NCI-H1092 treated with DMSO at 0.1 percent for 48 hours (cell line): ENCODE results near the gene LCE3C.
"Not testable (repeated sequence)": the region's sequence is repeated elsewhere in the genome, so short reads cannot be mapped to it uniquely, and the experiment has no call there.

Source experiments
- DNase-seq: peaks from one replicate; lab custom pipeline; 2025; lab: John Stamatoyannopoulos, UW

The LCE3C gene

GRCh38 chr1:152599934-152600333, at the start of gene LCE3C:
TSS of gene LCE3C (plus strand) at chr1:152600234. CDS start at chr1:152600732, 498 bp downstream.
- DNase-seq, result no peak

- DNase-seq, result no peak
Observed at GRCh38 chr1:152565115-152565514, 34.9 kb upstream of the LCE3C start.

DNA sequence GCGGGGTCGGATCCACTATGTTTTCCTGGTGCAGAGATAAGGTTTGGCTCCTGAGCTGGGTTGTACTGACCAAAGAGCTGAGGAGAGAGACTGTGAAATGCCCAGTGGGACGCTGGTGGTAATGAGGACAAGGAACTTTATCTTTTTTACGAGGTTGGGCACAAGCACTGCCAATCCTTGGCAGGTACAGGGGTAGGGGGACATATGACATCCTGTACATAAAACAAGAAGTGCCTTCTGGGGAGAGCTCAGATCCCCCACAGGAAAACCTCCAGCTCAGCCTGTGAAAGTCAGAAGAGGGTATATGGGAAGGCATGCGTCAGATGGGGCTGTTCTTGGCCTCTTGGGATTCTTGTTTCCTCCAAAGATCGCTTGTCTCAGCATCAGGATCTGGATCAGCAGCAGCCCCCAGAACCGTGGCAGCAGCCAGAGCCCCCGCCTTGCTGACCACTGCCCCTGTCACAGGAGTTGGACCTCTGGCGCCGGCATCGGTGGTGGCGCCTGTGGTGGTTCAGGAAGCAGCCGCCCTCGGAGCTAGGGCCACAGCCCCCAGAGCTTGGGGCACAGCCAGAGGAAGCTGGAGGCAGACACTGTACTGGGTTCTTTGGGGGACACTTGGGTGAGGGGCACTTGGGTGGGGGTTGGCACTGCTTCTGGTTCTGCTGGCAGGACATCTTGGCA, 34.4 kb upstream of the LCE3C start:
- no peak for DNase-seq

DNA sequence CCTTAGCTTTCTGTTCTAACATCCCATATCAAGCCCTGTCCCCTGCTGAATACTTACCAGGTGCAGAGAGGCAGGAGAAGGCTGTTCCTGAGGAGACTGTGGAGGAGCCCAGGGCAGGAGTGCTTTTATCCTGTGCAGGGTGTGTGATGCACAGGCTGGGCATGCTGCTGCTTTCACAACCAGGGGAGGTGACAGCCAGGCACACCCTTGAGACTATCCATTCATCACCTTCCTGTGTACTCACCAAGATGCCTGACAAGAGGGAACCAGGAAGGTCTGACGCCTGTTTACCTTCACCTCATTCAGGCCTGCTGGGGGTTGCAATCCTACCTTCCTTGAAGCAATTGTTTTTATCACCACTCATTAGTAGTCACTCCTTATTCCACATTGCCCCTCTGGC, 33.4 kb upstream of the LCE3C start, which contains the start of gene LCE3E:
LCE3E (minus strand) TSS at position 100 of the 400 bp plus-strand sequence. CDS start 572 bp downstream, outside the sequence.
- DNase-seq, result no peak

DNA sequence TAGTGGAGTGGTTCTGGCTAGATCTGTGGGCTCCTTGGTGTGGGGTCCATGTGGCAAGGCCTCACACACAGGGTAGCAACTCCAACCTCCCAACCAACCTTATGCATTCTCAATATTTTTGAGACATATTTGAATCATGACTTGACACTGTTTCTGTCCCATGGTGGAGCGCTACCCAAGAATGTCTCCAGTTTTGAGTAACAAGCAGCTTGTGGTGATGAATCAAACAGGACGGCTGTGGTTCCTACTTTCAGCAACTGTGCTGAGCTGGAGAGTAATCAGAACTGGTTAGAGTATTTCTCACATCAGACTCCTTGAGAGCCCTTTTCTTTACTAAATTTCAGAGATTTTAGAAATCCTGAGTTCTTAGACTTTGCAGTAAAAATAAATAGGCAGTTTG, 22.9 kb upstream of the LCE3C start:
- DNase-seq, result no peak

GRCh38 chr1:152579526-152579925, 20.5 kb upstream of the LCE3C start:
- DNase-seq, result not testable (repeated sequence)

- DNase-seq, result no peak
Observed at GRCh38 chr1:152580433-152580832, 19.6 kb upstream of the LCE3C start, which contains the start of gene LCE3D. TSS of gene LCE3D (minus strand) at chr1:152580516. CDS start at chr1:152579936, 580 bp downstream.

DNA sequence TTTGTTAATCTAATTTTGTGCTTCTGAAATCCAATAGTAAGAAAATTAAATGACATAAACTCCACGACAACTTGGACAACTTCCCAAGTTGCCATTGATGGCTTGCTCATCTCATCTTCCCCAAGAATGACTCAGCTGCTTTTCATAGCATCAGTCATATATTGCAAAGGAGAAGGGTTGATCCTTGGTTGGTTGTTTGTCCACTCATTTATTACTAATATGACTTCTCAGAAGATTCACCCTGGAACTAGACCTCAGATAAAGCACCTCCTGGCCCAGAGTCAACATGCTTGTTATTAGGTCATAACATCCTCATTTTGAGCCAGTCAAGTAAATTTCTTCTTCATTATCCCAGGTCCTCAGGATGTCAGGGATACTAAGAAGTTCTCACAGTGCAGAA, 17.4 kb upstream of the LCE3C start:
- DNase-seq, result no peak

- DNase-seq, result no peak
Observed at GRCh38 chr1:152585586-152585985, 14.4 kb upstream of the LCE3C start.

GRCh38 chr1:152596986-152597385, 3.0 kb upstream of the LCE3C start:
- no peak for DNase-seq

GRCh38 chr1:152613511-152613910, 13.5 kb downstream of the LCE3C start, which contains the start of gene LCE3B:
TSS of gene LCE3B (plus strand) at chr1:152613811. CDS start at chr1:152613811, 0 bp downstream.
- no peak for DNase-seq

- no peak for DNase-seq
Observed at GRCh38 chr1:152621993-152622392, 22.0 kb downstream of the LCE3C start.

GRCh38 chr1:152622803-152623202, 22.8 kb downstream of the LCE3C start, which contains the start of gene LCE3A:
TSS of gene LCE3A (minus strand) at chr1:152623103. CDS start at chr1:152623103, 0 bp downstream.
- no peak for DNase-seq

DNA sequence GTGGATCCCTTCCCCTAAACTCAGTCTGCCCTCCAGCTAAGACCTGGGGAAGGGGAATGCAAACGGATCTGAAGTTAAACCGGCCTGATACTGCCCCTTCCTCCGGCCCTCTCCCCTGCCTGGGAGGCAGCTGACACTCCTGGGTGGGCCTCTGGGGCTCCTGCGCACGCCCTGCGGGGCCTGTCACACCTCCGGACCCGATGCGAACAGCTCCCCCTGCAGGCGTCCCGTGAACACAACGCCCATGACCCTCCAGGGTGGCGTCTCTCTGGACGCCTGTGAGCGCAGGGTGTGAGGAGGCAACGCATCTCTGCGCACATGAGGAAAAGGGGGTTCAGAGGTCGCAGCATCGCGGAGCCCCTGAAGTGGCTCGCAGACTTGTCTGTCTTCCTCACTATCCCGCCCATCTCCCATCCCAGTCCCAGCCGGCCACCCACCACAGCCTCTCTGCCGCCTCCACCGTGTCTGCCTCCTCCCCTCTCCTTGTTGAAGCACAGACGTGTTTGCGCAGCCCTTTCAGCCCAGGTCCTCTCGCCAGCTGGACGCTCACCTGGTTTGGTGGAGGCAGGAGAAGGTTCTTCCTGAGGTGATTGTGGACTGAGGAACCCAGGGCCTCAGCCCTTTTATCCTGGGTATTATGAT, 23.3 kb downstream of the LCE3C start:
- no peak for DNase-seq

DNA sequence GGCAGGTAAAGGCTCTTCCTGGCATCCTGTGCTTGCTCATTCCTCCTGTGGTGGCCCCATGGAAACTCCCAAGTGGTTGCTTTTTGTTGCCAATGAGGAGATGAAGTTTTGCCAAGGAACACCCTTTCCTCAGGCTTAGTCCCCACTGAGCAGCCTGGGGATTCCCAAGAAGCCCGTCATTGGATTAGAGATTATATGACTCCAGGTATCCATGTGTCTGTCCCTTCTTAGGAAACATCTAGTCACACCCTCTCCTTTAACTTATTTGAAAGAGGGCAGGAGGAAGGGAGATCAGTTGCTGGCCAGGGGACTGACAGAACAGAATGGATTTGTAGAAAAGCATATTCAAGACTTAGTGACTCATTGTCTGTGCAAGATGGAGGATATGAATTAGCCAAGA, 26.7 kb downstream of the LCE3C start:
- no peak for DNase-seq

GRCh38 chr1:152630596-152630995, 30.6 kb downstream of the LCE3C start:
- DNase-seq, result no peak

DNA sequence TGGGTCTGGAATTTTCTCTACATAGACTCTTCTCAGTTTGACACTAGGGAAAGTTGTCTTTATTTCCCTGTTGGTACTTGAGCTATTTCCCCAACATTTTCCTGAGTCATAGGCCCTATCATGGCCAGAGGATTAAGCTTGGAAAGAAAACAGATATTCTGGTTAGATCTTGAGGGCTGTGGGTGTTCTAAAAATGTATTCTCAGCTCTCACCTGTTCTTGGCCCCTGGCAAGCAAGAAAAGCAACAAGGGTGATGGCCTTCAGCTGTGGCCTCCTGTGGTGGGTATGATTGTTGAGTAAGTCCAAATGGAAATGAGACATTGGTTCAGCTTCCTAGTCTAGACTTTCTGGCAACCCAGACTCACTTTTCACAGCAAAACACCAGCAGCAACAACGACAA, 40.3 kb downstream of the LCE3C start:
- no peak for DNase-seq

- DNase-seq, result no peak
Observed at GRCh38 chr1:152643945-152644344, 43.9 kb downstream of the LCE3C start.

- no peak for DNase-seq
Observed at GRCh38 chr1:152645146-152645545, 45.1 kb downstream of the LCE3C start.

DNA sequence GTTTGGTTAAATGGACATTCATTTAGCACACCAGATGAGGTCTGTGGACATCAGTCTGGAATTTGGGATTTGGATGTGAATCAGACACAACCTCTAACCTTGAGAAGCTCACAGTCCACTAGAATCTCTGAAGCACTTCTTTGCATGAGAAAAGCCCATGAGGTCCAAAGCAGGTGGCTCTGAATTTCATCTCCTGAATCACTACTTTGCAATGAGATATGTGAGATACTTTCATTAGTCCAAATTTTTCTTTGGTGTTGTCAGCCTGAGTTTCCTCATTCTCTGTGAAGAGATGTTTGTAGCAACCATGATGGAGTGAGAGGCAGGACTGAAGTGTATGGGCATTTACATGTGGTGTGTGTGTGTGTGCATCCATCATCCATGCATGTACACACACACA, 46.6 kb downstream of the LCE3C start:
- no peak for DNase-seq
